Muscle of leg (tissue), 11 donors: Measurements from ENCODE around the gene PRR18. TPM values are rescaled to one million over a fixed set of nuclear protein-coding genes. Genes with fewer than 3 reads are reported as not detected.

Source experiments
- DNase-seq: peaks from one replicate; pipeline ENCODE4 v3.0.0; 2013
- H3K27ac ChIP-seq: one replicate; pipeline ENCODE4 v1.5.1; 2013; ENCODE audit warnings: mild to moderate bottlenecking, low read length, control low read depth
- H3K27me3 ChIP-seq: one replicate; pipeline ENCODE4 v1.6.1; 2013; ENCODE audit warnings: low read length; ENCODE audit not compliant: control insufficient read depth, insufficient read depth
- H3K36me3 ChIP-seq: one replicate; pipeline ENCODE4 v1.6.1; 2013; ENCODE audit warnings: low read length; ENCODE audit not compliant: control insufficient read depth, insufficient read depth
- H3K4me1 ChIP-seq: one replicate; pipeline ENCODE4 v1.6.1; 2013; ENCODE audit warnings: low read length; ENCODE audit not compliant: control insufficient read depth, insufficient read depth
- H3K4me3 ChIP-seq: one replicate; pipeline ENCODE4 v1.5.1; 2013; ENCODE audit warnings: low read length, control low read depth
- H3K9me3 ChIP-seq: replicated peaks from 2 replicates; pipeline ENCODE4 v1.6.1; 2013; ENCODE audit warnings: low read depth, low read length; ENCODE audit not compliant: control insufficient read depth
- WGBS: methylation state at CpG from one replicate; pipeline ENCODE4 v1.1.5; 2013; ENCODE audit warnings: missing lambda C conversion rate; ENCODE audit not compliant: insufficient coverage; 5-methylcytosine and 5-hydroxymethylcytosine counted together
- polyA plus RNA-seq, 8 donors: library from polyadenylated mRNA; unstranded; fragments of 120-200 nt; gene quantifications; one replicate each; pipeline versions ENCODE4 v1.2.1 to v1.2.3, GENCODE V29; 2013; ENCODE audit warnings: inconsistent platforms in 1 of 8, low replicate concordance in 1 of 8; ENCODE audit not compliant: insufficient read length in 8 of 8, insufficient read depth in 1 of 8
- total RNA-seq: library from RNA; stranded (reverse); fragments of 120-200 nt; gene quantifications from one replicate; pipeline ENCODE4 v1.2.4, GENCODE V29; 2013

Gene PRR18
- total and polyA plus RNA-seq, 9 donors, result 0.22 to 1.00 (median 0.69) TPM

DNA sequence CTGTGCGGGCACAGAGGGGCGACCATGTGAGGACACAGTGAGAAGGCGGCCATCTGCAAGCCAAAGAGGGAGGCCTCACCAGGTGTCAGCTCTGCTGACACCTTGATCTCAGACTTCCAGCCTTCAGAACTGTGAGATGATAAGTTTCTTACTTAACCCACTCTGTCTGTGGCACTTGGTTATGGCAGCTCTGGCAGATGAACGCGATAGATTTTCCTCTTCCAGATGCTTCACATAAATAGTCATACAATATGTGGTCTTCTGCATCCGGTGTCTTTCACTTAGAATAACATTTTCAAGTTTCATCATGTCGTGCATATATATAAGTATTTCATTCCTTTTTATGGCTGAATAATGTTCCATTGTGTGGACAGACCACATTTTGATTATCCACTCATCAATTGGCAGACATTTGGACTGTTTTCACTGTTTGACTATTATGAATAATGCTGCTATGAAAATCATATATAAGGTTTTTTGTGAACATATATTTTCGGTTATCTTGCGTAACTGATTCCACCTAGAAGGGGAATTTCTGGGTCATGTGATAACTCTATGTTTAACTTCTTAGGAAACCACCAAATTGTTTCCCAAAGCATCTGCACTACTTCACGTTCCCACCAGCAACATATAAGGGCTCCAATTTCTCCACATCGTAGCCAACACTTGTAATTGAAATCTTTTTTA, 30.2 kb downstream of the PRR18 start:
- no peaks in the 10 kb centered on the region for H3K4me1 ChIP-seq
- no peak overlapping the region for H3K4me3 ChIP-seq
- no peaks in the 10 kb centered on the region for H3K36me3 ChIP-seq
- DNase-seq, result no peak
- H3K27me3 ChIP-seq, result peaks cover 28% of the 10 kb centered on the region
- H3K9me3 ChIP-seq, result no peaks in the 10 kb centered on the region
- no peak overlapping the region for H3K27ac ChIP-seq
- WGBS, result 83% methylated on average over 3 of the region's 11 CpGs

DNA sequence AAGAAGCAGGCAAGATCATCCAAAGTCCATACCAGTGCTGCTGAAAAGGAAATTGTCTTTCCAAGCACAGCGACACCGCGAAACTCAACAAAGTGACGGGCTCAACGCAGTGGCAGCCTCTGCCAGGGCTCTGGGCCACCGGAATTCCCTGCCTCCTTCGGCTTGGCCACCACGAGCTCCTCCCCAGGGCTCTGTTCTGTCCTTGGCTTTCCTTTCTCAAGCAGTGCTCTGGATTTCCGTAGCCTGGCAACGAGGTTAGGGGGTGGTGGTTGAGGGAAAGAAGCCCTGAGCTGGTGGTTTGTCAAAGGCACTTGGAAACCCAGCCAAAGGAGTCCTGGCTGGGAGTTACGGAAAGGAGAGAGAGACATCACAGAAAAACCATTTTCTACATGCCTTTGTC, 31.2 kb downstream of the PRR18 start:
- no peaks in the 10 kb centered on the region for H3K9me3 ChIP-seq
- H3K4me1 ChIP-seq, result no peaks in the 10 kb centered on the region
- H3K4me3 ChIP-seq, result no peak overlapping the region
- H3K27ac ChIP-seq, result no peak overlapping the region
- DNase-seq, result peak; percentile 42
- 70% methylated on average over 6 of the region's 11 CpGs for WGBS
- H3K27me3 ChIP-seq, result peaks cover 26% of the 10 kb centered on the region
- no peaks in the 10 kb centered on the region for H3K36me3 ChIP-seq

DNA sequence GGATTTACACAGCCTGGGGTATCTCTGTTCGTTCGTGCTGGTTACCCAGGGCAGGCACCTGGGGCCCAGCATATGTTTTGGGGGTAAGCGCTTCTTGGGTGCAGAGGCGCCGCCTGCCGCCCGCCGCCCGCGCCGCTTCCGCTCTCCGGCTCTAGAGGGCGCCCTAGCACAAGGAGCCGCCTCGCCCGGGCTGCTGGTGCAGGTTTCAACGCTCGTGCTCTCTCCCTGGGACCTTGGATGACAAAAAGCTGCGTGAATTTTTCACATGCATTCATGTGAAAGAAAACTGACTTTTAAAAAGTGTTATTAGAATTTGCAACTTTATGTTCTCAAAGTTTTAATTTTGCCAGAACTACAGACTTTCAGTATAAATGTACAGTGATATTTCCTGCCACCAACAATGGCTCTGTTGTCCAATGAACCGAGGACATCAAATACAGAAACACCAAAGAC, 32.5 kb downstream of the PRR18 start:
- Histone ChIP-seq H3K27me3 (peaks cover 19% of the 10 kb centered on the region), H3K36me3 (no peaks in the 10 kb centered on the region), H3K4me3 (no peak overlapping the region), H3K9me3 (no peaks in the 10 kb centered on the region), H3K4me1 (no peaks in the 10 kb centered on the region), H3K27ac (no peak overlapping the region)
- DNase-seq, result peak; percentile 51
- 2% methylated on average over 20 of the region's 21 CpGs for WGBS

DNA sequence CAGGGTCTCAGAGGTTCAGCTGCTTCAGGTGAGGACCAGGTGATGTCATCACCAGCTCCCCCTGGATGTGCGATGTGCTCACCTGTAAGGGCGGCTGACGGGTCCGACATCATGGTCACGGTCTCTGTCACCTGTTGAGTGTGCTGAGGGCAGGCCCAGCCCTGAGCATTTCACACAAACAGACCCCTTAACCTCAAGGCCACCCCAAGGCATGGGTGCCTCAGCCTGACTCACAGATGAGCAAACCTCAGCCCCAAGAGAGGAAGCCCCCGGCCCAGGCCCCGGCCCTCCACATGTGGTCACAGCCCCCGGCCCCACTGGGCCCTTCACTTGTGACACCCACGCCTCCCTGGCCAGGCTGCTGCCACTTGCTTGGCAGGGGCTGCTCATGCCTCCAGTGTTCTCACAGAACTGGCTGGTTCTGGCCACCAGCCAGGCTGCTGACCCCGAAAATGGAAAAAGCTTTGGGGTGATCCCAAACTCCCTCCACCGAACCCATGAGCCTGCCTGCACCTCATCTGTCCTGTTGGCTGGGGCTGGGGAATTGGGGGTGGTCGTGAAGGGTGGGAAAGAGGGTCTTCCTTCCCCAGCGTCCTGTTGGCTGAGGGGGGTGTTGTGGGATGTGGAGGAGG, 33.3 kb downstream of the PRR18 start:
- DNase-seq, result no peak
- H3K4me1 ChIP-seq, result no peaks in the 10 kb centered on the region
- H3K27me3 ChIP-seq, result peaks cover 18% of the 10 kb centered on the region
- no peaks in the 10 kb centered on the region for H3K36me3 ChIP-seq
- WGBS, result 73% methylated on average over 9 of the region's 13 CpGs
- no peak overlapping the region for H3K4me3 ChIP-seq
- no peak overlapping the region for H3K27ac ChIP-seq
- no peaks in the 10 kb centered on the region for H3K9me3 ChIP-seq

DNA sequence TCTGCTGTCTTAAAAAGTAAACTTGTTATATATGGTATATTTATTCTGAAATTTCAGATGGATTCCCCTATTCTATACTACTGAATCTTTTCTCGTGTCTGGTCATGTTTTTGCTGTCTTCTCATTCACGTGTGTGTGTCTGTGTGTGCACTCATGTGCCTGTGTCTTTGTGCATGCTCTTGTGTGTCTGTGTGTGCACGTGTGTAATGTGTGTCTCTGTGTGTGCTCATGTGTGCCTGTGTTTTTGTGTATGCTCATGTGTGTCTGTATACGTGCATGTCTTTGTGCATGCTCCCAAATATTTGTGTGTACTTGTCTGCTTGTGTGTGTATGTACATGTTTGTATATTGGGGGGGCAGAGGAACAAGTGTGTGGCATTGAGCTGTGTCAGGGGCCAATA, 34.0 kb downstream of the PRR18 start:
- 71% methylated on average over 1 of the region's 4 CpGs for WGBS
- H3K4me1 ChIP-seq, result no peaks in the 10 kb centered on the region
- peaks cover 24% of the 10 kb centered on the region for H3K27me3 ChIP-seq

DNA sequence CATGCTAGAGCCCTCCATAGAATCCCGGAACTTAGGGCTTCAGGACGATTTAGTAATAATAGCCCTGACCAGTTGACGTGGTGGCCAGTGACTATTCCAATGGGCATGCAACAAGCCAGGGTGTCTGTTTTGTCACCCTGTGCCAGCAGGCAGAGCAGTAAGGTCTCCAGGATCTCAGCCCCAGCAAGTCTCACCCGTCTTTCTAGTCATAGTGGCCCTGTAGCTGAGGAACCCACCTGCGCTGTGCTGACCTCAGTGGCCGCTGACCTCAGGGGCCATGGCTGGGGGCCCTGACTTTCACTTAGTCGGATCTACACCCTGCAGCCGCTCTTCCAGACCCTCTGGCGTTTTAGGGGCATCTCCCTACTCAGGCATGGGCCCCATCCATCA, 36.8 kb downstream of the PRR18 start:
- Histone ChIP-seq H3K36me3 (no peaks in the 10 kb centered on the region), H3K4me1 (no peaks in the 10 kb centered on the region), H3K4me3 (no peak overlapping the region), H3K9me3 (no peaks in the 10 kb centered on the region), H3K27ac (no peak overlapping the region), H3K27me3 (peaks cover 35% of the 10 kb centered on the region)
- WGBS, result 86% methylated on average over 9 of the region's 9 CpGs
- no peak for DNase-seq

More for the DNA sequence above, 34.0 kb downstream of the PRR18 start:
- no peak overlapping the region for H3K27ac ChIP-seq
- no peak for DNase-seq
- H3K9me3 ChIP-seq, result no peaks in the 10 kb centered on the region
- H3K36me3 ChIP-seq, result no peaks in the 10 kb centered on the region
- H3K4me3 ChIP-seq, result no peak overlapping the region

DNA sequence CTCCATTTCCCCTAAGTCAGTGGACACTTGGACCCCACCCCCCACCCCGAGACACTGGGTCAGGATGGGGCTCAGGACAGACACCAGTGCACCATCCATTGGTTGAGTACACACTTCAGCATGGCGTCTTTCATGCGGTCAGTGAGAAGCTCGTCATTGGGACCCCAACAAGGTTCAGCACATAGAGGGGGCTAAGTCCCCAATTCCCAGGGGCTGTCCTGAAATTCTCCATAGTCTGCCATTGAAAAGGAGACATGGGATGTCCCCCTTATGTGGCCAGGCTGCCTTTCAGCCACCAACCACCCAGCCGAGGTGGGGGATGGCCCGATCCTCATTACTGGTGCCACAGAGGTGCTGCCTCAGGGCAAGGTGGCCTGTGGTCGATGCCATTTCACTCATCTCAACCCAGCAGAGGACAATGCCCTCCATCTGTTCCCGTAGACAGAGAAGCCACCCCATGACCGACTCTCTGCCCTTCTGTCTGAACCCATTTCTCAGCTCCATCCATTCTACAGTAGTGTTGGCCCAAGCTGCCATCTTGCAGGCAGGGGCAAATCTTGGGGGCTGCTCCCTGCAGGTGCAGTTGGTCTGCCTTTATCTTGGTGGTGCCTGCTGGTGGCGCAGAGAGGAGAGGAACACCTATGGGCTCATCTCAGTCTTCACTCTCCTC, 37.4 kb downstream of the PRR18 start:
- Histone ChIP-seq H3K4me3 (no peak overlapping the region), H3K27ac (no peak overlapping the region), H3K9me3 (no peaks in the 10 kb centered on the region), H3K27me3 (peaks cover 35% of the 10 kb centered on the region), H3K4me1 (no peaks in the 10 kb centered on the region), H3K36me3 (no peaks in the 10 kb centered on the region)
- WGBS, result 94% methylated on average over 7 of the region's 10 CpGs
- no peak for DNase-seq

DNA sequence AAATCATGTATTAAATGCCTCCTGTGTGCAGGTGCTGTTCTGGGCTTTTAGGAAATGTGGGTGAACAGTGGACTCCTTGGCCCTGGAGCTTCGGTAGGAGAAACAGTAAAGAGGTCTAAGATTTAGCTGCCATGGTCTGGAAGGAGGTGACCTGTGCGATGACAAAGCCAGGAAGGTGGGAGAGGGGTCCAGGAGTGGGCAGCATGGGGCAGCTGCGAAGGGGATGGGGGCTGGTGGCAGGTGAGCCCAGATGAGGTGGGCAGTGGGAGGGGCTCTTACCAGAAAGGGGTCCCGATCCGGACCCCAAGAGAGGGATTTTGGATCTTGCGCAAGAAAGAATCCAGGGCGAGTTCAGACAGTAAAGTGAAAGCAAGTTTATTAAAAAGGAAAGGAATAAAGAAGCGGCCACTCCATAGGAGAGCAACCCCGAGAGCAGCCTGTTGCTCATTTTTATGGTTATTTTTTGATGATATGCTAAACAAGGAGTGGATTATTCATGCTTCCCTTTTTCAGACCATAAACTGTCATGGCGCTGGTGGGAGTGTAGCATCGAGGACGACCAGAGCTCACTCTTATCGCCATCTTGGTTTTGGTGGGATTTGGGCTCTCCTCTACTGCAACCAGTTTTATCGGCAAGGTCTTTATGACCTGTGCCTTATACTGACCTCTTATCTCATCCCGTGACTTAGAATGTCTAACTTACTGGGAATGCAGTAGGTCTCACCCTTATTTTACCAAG, 38.7 kb downstream of the PRR18 start:
- peaks cover 32% of the 10 kb centered on the region for H3K27me3 ChIP-seq
- WGBS, result 84% methylated on average over 11 of the region's 15 CpGs
- no peak for DNase-seq
- no peak overlapping the region for H3K4me3 ChIP-seq
- no peaks in the 10 kb centered on the region for H3K9me3 ChIP-seq
- H3K27ac ChIP-seq, result no peak overlapping the region
- no peaks in the 10 kb centered on the region for H3K36me3 ChIP-seq
- no peaks in the 10 kb centered on the region for H3K4me1 ChIP-seq

DNA sequence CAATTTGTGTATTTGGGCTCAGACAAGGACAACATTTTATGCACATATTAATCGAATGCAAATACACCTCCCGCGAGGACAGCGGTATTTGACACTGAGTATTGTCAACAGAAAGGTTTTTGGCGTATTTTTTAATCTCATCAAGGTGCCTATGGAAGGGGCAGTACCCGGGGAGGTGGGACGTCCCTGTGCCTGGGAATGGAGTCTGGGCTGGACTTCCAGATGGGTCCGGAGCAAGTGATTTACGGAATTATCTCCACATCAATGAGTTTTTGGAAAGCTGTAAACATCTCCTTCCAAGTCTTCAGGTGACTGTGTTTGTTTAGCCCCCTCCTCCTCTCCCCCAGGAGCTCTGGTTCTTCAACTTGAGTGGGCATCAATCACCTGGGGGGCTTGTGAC, 39.8 kb downstream of the PRR18 start:
- Histone ChIP-seq H3K27ac (no peak overlapping the region), H3K4me1 (no peaks in the 10 kb centered on the region), H3K4me3 (no peak overlapping the region), H3K27me3 (peaks cover 30% of the 10 kb centered on the region), H3K36me3 (no peaks in the 10 kb centered on the region), H3K9me3 (no peaks in the 10 kb centered on the region)
- DNase-seq, result no peak
- WGBS, result 24% methylated on average over 4 of the region's 9 CpGs

DNA sequence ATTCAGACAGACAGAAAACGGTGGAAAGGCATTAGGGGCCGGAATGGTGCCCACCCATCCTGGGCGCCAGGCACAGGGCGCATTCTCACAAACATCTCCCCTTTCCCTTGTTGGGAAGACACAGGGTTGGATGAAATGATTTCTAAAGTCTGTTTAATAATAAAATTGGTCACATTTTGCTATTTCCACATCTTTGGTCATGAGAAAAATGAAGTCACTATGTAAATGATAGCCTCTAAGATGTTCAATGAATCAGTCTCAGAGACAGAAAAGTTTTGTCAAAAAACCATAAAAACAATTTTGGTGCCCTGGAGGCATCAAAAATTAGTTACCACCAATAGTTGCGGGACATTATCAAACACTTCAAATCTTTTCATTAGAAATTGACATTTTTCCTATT, 40.7 kb downstream of the PRR18 start:
- H3K27ac ChIP-seq, result no peak overlapping the region
- H3K4me3 ChIP-seq, result no peak overlapping the region
- no peaks in the 10 kb centered on the region for H3K4me1 ChIP-seq
- no CpG with 5 or more reads among the region's 5 CpGs for WGBS
- no peaks in the 10 kb centered on the region for H3K9me3 ChIP-seq
- DNase-seq, result no peak
- H3K27me3 ChIP-seq, result peaks cover 30% of the 10 kb centered on the region
- H3K36me3 ChIP-seq, result no peaks in the 10 kb centered on the region
